SK-N-MC (cell line): Measurements from ENCODE around the gene CLTCL1.

Experiments
- EZH2 ChIP-seq: fragments of 200-600 bp; sonication (generic); IDR thresholded peaks from one replicate; pipeline ENCODE4 v1.6.1; 2017; ENCODE audit warnings: antibody characterized with exemption
- FOXP2 ChIP-seq: optimal IDR thresholded peaks from 2 replicates; pipeline ENCODE3; 2011; ENCODE audit warnings: mild to moderate bottlenecking, moderate library complexity; ENCODE audit not compliant: insufficient read depth; ENCODE audit errors: extremely low read length, control extremely low read depth
- POLR2AphosphoS5 ChIP-seq: IDR thresholded peaks from 2 replicates; pipeline ENCODE4 v1.6.1; 2012; ENCODE audit warnings: mild to moderate bottlenecking, low read depth, low read length, borderline replicate concordance

DNA sequence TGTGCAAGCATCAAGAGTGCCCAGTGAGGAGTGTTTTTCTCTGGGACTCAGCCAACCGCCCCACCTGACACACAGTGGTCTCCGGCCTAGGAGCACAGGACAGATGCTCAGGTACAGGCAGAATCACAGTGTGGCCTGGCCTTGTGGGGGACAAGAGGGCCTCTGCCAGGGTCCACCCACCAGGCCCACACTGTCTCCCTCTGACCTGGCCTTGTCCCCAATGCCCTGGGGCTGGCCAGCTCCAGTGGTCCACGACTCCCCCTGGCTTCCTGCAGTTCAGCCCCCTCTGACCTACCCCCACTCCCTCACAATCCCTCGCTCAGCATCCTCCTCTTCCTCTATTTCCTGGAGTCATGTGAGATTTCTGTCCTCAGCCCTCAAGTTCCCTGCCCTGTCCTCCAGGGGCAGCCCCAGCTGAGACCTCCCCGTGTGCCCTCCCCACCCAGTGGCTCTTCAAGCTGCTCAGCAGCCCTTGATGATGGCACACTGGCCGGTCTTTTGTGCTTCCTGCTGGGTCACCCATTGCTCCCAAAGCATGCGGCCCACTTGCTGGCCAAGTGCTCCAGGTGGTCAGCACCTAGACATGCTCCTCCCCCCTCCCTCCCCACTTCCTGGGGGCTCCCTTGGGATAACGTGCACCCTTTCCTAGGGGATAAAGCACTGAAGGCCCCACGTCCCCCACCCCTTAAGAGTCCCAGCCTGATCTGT, 158.7 kb downstream of the CLTCL1 start:
- no peak for TF ChIP-seq EZH2
- TF ChIP-seq POLR2AphosphoS5 = no peak
- TF ChIP-seq FOXP2 = no peak
